Measurements from ENCODE around the gene TBC1D22B. TPM values are rescaled to one million over a fixed set of nuclear protein-coding genes. Genes with fewer than 3 reads are reported as not detected.
A peak's percentile ranks its signal among the peaks of the same experiment; 100 is the strongest.

The TBC1D22B gene
- total RNA-seq, 1 donor from 2014 or later = 12.5 TPM

DNA sequence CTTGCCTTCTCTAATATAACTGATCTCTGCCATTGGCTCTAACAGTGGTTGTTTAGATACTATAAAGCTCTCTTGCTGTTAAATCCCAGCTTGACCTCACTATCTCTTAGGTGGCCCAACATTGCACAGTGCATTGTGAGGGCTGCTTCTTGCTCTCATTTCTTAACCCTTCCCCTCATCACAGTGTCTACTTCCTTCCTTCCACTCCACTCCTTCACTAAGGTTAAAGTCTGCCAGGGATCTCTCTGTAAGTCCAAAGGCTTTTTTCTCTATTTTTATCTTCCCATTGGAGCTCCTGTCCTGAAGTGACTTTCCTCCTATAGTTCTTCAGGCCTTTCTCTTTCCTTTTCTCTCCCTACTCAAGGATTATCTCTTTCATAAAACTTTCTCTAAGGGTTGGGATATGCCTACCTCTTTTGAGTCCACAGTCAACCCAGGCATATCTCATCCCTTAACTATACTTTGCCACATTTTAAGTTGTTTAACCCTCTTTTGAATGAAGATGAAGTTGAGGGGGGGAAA, 4.0 kb upstream of the TBC1D22B start:
- Histone ChIP-seq H3K4me3 (no peak overlapping the region), H3K36me3 (no peaks in the 10 kb centered on the region), H3K9me3 (no peaks in the 10 kb centered on the region), H3K27ac (no peak overlapping the region), H3K4me1 (peaks cover 5% of the 10 kb centered on the region), H3K27me3 (no peaks in the 10 kb centered on the region)
- intact Hi-C loops (cut with DNase I) = no loop called here
- TF ChIP-seq, protein P1, sequence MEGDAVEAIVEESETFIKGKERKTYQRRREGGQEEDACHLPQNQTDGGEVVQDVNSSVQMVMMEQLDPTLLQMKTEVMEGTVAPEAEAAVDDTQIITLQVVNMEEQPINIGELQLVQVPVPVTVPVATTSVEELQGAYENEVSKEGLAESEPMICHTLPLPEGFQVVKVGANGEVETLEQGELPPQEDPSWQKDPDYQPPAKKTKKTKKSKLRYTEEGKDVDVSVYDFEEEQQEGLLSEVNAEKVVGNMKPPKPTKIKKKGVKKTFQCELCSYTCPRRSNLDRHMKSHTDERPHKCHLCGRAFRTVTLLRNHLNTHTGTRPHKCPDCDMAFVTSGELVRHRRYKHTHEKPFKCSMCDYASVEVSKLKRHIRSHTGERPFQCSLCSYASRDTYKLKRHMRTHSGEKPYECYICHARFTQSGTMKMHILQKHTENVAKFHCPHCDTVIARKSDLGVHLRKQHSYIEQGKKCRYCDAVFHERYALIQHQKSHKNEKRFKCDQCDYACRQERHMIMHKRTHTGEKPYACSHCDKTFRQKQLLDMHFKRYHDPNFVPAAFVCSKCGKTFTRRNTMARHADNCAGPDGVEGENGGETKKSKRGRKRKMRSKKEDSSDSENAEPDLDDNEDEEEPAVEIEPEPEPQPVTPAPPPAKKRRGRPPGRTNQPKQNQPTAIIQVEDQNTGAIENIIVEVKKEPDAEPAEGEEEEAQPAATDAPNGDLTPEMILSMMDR (IDR thresholded peaks at IDR 0.05) = no peak
- TF ChIP-seq POLR2AphosphoS5 (IDR thresholded peaks at IDR 0.05; ENCODE audit: insufficient read depth in 1 of 2, low read depth in 1 of 2) = no peak
- no peak for TF ChIP-seq POLR2A (IDR thresholded peaks at IDR 0.05)
- DNase-seq (ENCODE audit: extremely low spot score in 2 of 2) = no peak

DNA sequence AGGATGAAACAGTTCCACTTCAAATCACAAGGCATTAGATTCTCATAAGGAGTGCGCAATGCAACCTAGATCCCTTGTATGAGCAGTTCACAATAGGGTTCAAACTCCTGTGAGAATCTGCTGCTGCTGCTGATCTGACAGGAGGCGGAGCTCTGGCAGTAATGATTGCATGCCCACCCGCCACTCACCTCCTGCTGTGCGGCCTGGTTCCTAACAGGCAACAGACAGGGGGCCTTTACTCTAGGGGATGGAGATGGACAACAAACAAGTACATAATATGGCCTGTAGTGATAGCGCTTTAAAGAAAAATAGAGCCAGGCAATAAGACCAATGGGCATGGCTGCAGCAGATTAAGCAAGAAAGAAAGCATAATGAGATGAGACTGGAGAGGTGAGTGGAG, 2.7 kb upstream of the TBC1D22B start:
- H3K27ac ChIP-seq = no peak overlapping the region
- H3K4me3 ChIP-seq = no peak overlapping the region
- intact Hi-C loops (cut with DNase I) = no loop called here
- H3K36me3 ChIP-seq = no peaks in the 10 kb centered on the region
- no peak for DNase-seq (ENCODE audit: extremely low spot score in 2 of 2)
- TF ChIP-seq, protein P1 (IDR thresholded peaks at IDR 0.05) = no peak
- no peak for TF ChIP-seq POLR2A (IDR thresholded peaks at IDR 0.05)
- TF ChIP-seq POLR2AphosphoS5 (IDR thresholded peaks at IDR 0.05; ENCODE audit: insufficient read depth in 1 of 2, low read depth in 1 of 2) = no peak
- no peaks in the 10 kb centered on the region for H3K27me3 ChIP-seq
- H3K4me1 ChIP-seq = peaks cover 18% of the 10 kb centered on the region
- no peaks in the 10 kb centered on the region for H3K9me3 ChIP-seq

DNA sequence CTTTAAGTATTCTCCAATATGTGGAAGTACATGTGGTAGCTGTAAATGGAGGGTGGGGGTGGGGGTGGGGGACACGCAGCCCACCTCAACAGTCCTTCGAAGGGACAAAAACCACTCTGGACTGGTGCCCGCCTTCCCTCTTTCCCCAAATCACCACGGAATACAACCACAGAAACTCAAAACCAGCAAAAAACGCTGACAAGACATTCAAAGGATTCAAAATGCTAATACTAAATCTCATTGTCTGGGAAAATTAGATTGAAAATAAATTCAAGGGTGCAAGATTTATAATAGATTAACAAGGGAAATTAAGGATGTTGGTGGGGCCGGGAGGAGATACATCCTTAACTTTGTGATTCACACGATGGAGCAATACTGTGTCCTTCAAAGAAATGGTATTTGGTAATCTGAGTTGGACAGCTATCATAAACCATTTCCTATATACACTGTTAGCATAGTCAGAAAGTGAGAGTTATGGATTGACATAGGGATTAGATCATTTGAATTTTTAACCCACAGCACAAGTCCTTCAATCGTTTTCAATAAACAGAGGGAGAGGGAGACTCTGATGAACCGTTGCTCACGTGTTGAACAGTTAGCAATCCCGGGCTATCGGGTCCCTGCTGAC, 766 bp upstream of the TBC1D22B start:
- TF ChIP-seq, protein P1 (IDR thresholded peaks at IDR 0.05) = no peak
- TF ChIP-seq POLR2A (IDR thresholded peaks at IDR 0.05) (no peak), POLR2AphosphoS5 (IDR thresholded peaks at IDR 0.05; ENCODE audit: insufficient read depth in 1 of 2, low read depth in 1 of 2) (no peak)
- no peak for DNase-seq (ENCODE audit: extremely low spot score in 2 of 2)
- peak overlapping the region; percentile 16 for H3K27ac ChIP-seq
- no peaks in the 10 kb centered on the region for H3K9me3 ChIP-seq
- no peaks in the 10 kb centered on the region for H3K27me3 ChIP-seq
- H3K36me3 ChIP-seq = no peaks in the 10 kb centered on the region
- peak overlapping the region; percentile 64 to 80 for H3K4me3 ChIP-seq
- intact Hi-C loops (cut with DNase I) = no loop called here
- peaks cover 36% of the 10 kb centered on the region for H3K4me1 ChIP-seq

DNA sequence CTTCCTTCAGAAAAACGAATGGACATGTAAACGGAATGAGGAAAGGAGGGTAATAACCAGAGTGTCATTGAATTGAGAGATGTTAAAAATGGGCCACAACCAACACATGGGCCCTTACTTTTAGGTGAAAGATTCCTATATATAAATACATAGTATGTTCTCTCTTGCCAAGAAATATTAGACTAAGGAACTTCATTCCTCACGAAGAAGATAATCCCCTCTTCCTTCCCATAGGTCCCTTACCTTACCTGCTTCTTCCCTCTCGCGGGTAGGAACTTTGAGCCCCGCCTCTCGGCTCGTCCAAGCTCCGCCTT, 295 bp upstream of the TBC1D22B start:
- H3K27ac ChIP-seq = peak overlapping the region; percentile 16
- H3K9me3 ChIP-seq = no peaks in the 10 kb centered on the region
- intact Hi-C loops (cut with DNase I) = no loop called here
- no peak for DNase-seq (ENCODE audit: extremely low spot score in 2 of 2)
- H3K4me3 ChIP-seq = peak overlapping the region; percentile 64 to 80
- no peaks in the 10 kb centered on the region for H3K36me3 ChIP-seq
- no peak for TF ChIP-seq POLR2AphosphoS5 (IDR thresholded peaks at IDR 0.05; ENCODE audit: insufficient read depth in 1 of 2, low read depth in 1 of 2)
- H3K27me3 ChIP-seq = no peaks in the 10 kb centered on the region
- peaks cover 40% of the 10 kb centered on the region for H3K4me1 ChIP-seq

DNA sequence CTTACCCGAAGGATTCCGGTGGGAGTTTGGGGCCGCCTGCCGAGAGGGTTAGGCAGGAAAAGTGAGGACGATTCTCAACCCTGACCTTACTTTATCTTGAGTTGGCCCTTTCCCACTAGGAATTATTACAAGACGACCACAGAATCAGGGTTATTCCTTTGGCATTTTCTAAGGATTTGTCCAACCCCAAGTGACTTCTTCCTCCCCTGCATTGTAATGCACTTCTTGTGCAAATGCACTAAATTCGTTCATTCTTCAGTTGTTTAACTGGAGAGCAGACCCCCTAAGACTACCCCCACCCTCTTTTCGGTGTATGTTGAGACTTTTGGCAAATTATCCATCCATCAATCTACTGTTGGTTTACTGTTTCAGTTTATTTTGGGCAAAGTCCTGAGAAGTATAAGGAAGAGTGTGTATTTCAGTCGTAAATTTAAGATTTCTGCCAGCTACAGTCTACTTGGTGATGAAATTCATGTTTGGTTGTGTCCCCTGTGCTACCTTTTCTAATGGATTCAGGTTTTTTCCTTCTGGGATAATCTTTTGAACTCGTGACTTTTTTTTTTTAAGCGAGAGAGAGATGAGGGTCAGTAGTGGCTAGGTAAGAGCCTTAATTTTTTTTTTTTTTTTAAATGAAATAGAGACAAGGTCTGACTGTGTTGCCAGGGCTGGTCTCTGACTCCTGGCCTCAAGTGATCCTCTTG, 983 bp downstream of the TBC1D22B start:
- Histone ChIP-seq H3K9me3 (no peaks in the 10 kb centered on the region), H3K27me3 (no peaks in the 10 kb centered on the region), H3K4me3 (peak overlapping the region; percentile 64 to 80), H3K27ac (peak overlapping the region; percentile 77), H3K4me1 (peaks cover 53% of the 10 kb centered on the region), H3K36me3 (no peaks in the 10 kb centered on the region)
- intact Hi-C loops (cut with DNase I) = no loop called here
- TF ChIP-seq POLR2AphosphoS5 (IDR thresholded peaks at IDR 0.05; ENCODE audit: insufficient read depth in 1 of 2, low read depth in 1 of 2) = no peak
- no peak for TF ChIP-seq POLR2A (IDR thresholded peaks at IDR 0.05)
- TF ChIP-seq, protein P1 (IDR thresholded peaks at IDR 0.05) = no peak
- DNase-seq (ENCODE audit: extremely low spot score in 2 of 2) = no peak
